ENCODE results near the gene IFNAR1. TPM values are rescaled to one million over a fixed set of nuclear protein-coding genes. Genes with fewer than 3 reads are reported as not detected.

Gene IFNAR1
- total RNA-seq, 1 donor from 2014 or later, result 42.8 TPM

- no peak for DNase-seq (ENCODE audit: extremely low spot score, unreplicated experiment)
- Mint-ChIP-seq H3K36me3 (ENCODE audit: unreplicated experiment) (peaks cover 5% of the 10 kb centered on the region), H3K27ac (ENCODE audit: unreplicated experiment) (no peak overlapping the region), H3K27me3 (ENCODE audit: unreplicated experiment) (no peaks in the 10 kb centered on the region), H3K9me3 (ENCODE audit: unreplicated experiment) (peaks cover 9% of the 10 kb centered on the region), H3K4me3 (ENCODE audit: unreplicated experiment) (no peak overlapping the region), H3K4me1 (ENCODE audit: unreplicated experiment) (peaks cover 17% of the 10 kb centered on the region)
- TF ChIP-seq CTCF (IDR thresholded peaks at IDR 0.05), result no peak
Measured at GRCh38 chr21:33370305-33370704, 45.5 kb downstream of the IFNAR1 start.

GRCh38 chr21:33371366-33371765 is 46.6 kb downstream of the IFNAR1 start:
- Mint-ChIP-seq H3K9me3 (ENCODE audit: unreplicated experiment) (peaks cover 9% of the 10 kb centered on the region), H3K36me3 (ENCODE audit: unreplicated experiment) (peaks cover 5% of the 10 kb centered on the region), H3K27me3 (ENCODE audit: unreplicated experiment) (no peaks in the 10 kb centered on the region), H3K4me1 (ENCODE audit: unreplicated experiment) (peaks cover 18% of the 10 kb centered on the region), H3K27ac (ENCODE audit: unreplicated experiment) (no peak overlapping the region), H3K4me3 (ENCODE audit: unreplicated experiment) (no peak overlapping the region)
- TF ChIP-seq CTCF (IDR thresholded peaks at IDR 0.05), result no peak
- no peak for DNase-seq (ENCODE audit: extremely low spot score, unreplicated experiment)

DNA sequence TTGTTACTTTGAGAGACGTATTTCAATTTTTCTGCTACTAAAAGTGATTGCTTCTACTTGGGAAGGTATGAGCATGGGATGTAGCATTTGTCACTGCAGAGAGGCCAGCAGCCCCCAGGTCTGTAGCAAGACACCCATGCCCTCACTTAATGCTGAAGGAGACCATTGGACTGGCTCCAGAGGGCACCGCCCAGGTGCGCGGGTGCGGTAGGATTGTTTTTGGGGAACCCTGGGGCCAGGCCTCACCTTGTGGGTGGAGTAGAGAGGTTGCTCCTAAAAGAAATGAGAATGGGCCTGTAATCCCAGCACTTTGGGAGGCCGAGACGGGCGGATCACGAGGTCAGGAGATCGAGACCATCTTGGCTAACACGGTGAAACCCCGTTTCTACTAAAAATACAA is 47.8 kb downstream of the IFNAR1 start:
- Mint-ChIP-seq H3K4me1 (ENCODE audit: unreplicated experiment) (peaks cover 18% of the 10 kb centered on the region), H3K9me3 (ENCODE audit: unreplicated experiment) (peaks cover 4% of the 10 kb centered on the region), H3K36me3 (ENCODE audit: unreplicated experiment) (peaks cover under 1% of the 10 kb centered on the region), H3K27ac (ENCODE audit: unreplicated experiment) (no peak overlapping the region), H3K27me3 (ENCODE audit: unreplicated experiment) (no peaks in the 10 kb centered on the region), H3K4me3 (ENCODE audit: unreplicated experiment) (no peak overlapping the region)
- TF ChIP-seq CTCF (IDR thresholded peaks at IDR 0.05), result no peak
- no peak for DNase-seq (ENCODE audit: extremely low spot score, unreplicated experiment)

DNA sequence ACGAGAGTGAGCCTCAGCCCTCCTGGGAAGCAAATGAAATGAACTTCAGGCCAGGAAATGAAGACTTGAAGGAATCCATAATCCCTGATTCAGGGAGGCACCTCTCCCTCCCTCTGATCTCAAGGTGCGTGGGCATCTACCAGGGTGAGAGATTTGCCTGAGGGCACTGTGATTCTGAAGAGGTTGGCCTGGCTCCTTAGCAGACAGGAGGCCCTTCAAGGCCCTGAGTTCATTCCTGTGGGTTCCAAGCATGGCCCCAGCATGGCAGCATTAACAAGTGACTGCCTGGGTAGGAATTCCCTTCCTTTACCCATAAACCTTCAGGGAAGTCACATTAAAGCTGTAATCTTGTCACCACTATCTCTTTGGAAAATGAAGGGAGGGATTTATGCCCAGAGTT is 48.7 kb downstream of the IFNAR1 start:
- Mint-ChIP-seq H3K27me3 (ENCODE audit: unreplicated experiment) (no peaks in the 10 kb centered on the region), H3K9me3 (ENCODE audit: unreplicated experiment) (peaks cover 1% of the 10 kb centered on the region), H3K36me3 (ENCODE audit: unreplicated experiment) (no peaks in the 10 kb centered on the region), H3K4me1 (ENCODE audit: unreplicated experiment) (peaks cover 18% of the 10 kb centered on the region), H3K4me3 (ENCODE audit: unreplicated experiment) (no peak overlapping the region), H3K27ac (ENCODE audit: unreplicated experiment) (peak overlapping the region; percentile 47)
- no peak for TF ChIP-seq CTCF (IDR thresholded peaks at IDR 0.05)
- no peak for DNase-seq (ENCODE audit: extremely low spot score, unreplicated experiment)

- H3K36me3 Mint-ChIP-seq (ENCODE audit: unreplicated experiment), result no peaks in the 10 kb centered on the region
- H3K27ac Mint-ChIP-seq (ENCODE audit: unreplicated experiment), result peak overlapping the region; percentile 47
- peaks cover 20% of the 10 kb centered on the region for H3K4me1 Mint-ChIP-seq (ENCODE audit: unreplicated experiment)
- no peak for DNase-seq (ENCODE audit: extremely low spot score, unreplicated experiment)
- no peak overlapping the region for H3K4me3 Mint-ChIP-seq (ENCODE audit: unreplicated experiment)
- H3K9me3 Mint-ChIP-seq (ENCODE audit: unreplicated experiment), result no peaks in the 10 kb centered on the region
- TF ChIP-seq CTCF (IDR thresholded peaks at IDR 0.05), result no peak
- no peaks in the 10 kb centered on the region for H3K27me3 Mint-ChIP-seq (ENCODE audit: unreplicated experiment)
Measured at GRCh38 chr21:33374080-33374449, 49.3 kb downstream of the IFNAR1 start.
